CD4-positive, alpha-beta T cell treated with Interferon alpha-2 for 1 hour (primary cell): ENCODE results near the gene ADAP1.

Source experiments
- DNase-seq, 2 donors: peaks; one replicate each; pipeline ENCODE4 v3.0.0-alpha.2; 2020 to 2022

Gene ADAP1

DNA sequence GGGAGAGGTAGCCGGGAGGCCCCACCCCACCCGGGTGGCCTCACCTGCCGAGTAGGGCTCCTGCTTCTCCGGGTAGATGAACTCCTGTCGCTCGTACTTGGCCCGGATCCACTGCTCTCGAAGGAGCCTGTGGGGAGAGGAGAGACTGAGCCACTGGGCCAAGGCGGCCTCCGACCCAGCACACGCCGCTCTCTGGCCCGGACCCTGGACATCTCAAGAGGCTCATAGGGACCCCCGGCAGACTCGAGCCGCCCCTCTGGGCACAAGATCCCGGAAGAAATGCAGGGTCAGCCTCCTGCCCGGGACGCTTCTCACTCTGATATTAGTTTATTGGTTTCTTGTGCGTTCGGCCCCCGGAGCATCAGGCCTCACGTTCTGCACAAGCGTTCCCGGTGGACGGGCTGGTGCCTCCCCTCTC is 34.5 kb downstream of the ADAP1 start:
- DNase-seq: no peak

DNA sequence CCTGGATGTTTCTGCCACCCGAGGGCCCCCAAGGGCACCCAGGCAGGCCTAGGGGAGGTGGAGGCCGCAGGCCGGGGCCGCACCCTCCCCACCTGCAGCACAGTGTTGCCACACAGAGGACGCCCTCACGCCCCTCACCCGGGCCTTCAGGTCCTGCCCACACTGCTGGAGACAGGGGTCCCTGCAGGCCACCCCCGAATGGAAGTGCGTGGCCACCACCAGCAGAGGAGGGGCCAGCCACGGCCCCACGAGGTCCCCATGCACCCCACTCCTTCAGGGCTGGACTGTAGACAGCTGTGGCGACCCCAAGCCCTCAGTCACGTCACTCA is 35.4 kb downstream of the ADAP1 start:
- DNase-seq: no peak

DNA sequence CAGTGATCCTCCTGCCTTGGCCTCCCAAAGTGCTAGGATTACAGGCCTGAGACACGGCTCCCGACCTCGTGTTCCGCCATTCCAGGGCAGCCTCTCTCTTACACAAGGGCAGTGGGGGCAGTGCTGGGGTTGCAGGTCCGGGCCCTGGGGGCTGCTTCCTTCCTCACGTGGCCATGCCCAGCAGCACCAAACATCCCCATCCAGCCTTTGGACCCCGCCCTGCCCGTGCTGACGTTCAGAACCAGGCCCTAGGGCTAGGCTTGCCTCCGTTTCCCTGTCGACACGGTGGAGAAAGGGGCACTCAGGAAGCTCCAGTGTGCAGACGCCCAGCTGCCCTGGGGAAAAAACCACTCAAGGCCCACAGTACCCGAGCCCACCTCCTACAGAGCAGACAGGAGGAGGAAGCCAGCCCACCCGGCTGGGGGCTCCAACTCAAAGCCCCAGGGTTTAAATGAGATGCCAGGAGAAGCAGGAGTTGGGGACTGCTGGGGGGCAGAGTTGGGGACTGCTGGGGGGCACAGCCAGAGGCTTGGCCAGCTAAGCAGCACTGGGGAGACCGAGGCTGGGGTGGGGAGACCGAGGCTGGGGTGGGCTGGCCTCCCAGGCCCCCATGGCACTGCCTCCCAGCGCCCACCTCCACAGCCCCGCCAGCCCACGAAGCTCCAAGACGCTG is 35.9 kb downstream of the ADAP1 start:
- no peak for DNase-seq

DNA sequence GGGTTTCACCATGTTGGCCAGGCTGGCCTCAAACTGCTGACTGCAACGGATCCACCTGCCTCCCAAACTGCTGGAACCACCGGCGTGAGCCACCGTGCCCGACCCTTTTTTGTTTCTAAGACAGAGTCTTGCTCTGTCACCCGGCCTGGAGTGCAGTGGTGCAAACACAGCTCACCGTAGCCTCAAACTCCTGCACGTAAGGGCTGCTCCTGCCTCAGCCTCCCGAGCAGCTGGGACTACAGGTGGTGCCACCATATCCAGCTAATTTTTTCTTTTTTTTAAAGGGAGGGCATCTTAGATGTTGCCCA is 36.4 kb downstream of the ADAP1 start:
- no peak for DNase-seq

DNA sequence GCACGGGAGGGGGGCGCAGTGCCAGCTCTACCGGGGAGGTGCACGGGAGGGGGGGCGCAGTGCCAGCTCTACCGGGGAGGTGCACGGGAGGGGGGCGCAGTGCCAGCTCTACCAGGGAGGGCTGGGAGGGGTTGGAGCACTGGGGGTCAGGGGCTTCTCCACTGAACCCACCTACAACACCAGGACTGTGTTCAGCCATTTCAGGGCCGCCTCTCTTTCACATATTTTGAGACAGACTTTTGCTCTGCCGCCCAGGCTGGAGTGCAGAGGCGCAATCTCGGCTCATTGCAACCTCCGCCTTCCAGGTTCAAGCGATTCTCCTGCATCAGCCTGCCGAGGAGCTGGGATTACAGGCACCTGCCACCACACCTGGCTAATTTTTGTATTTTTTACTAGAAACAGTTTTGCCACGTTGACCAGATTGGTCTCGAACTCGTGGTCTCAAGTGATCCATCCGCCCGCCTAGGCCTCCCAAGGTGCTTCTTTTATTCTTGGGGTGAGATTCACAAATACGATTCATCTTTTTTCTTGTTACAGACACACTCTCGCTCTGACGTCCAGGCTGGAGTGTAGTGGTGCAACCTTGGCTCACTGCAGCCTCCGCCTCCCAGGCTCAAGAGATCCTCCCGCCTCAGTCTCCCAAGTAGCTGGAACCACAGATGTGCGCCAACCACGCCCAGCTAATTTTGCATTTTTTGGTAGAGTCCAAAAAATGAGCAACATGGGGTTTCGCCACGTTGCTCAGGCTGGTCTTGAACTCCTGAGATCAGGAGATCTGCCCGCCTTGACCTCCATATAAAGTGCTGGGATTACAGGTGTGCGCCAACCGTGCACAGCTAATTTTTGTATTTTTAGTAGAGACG is 37.0 kb downstream of the ADAP1 start:
- no peak for DNase-seq

DNA sequence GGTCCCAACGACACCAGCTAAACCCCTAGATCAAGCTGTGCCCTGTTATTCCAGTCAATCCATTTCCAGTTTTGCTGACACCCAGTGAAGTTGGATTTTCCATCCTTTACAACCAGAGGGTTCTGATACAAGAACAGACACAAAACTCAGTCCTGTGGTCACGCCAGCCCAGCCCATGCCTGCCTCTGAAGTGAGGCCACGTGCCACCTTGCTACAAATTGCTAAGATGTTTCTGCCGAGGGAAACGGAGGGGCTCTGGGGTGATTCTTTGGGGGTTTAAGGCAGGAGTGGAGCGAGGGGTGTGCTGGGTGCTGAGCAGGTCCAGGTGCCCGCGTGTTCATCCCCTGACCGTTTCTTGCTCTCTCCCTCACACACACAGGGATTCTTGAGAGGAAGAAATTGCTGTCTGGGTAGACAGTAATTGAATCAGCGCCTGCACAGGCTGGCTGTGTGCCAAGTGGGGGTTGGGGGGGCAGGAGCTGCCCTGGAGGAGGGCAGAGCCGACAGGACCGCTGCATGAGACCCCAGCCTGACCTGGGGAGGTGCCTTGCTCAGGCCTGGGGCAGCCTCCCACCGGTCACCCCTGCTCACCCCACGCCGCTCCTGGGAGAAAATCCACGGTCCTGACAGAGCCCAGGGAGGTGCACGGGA is 38.1 kb downstream of the ADAP1 start:
- no peak for DNase-seq

DNA sequence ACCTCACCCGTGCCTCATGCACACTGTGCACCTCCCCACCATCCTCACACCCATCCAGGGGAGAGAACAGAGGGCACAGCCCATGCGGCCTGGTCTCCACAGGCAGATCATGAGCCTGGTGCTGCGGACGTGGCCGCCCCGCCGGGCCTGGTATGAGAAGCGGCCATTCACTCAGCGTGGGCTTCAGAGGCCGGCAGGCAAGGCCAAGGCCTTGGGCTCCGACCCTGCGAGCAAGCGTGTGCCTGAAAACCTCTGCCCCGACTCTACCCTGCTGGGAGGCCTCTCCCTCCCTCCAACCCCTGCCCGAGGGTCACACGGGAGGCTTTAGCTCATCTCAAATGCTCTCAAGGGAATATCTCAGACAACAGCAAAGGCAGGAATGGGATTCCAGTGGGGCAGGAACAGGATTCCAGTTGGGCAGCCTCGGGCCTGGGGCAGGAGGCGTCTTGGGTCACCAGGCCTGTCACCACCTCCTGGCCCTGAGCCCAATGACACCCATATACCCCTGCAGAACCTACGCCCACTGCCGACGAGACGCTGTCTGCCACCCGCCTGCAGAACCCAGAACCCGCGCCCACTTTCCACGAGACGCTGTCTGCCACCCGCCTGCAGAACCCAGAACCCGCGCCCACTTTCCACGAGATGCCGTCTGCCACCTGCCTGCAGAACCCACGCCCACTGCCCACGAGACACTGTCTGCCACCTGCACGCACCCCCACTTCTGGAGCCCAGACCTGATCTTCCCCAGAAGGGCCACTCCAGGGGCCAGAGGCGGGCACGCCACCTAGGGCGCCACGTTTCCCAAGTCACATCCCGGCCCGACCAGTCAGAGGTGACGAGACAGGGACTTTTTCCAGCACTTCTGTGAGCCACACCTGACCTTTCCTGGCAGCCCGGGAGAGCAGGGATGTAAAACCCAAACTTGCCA is 38.9 kb downstream of the ADAP1 start:
- no peak for DNase-seq

DNA sequence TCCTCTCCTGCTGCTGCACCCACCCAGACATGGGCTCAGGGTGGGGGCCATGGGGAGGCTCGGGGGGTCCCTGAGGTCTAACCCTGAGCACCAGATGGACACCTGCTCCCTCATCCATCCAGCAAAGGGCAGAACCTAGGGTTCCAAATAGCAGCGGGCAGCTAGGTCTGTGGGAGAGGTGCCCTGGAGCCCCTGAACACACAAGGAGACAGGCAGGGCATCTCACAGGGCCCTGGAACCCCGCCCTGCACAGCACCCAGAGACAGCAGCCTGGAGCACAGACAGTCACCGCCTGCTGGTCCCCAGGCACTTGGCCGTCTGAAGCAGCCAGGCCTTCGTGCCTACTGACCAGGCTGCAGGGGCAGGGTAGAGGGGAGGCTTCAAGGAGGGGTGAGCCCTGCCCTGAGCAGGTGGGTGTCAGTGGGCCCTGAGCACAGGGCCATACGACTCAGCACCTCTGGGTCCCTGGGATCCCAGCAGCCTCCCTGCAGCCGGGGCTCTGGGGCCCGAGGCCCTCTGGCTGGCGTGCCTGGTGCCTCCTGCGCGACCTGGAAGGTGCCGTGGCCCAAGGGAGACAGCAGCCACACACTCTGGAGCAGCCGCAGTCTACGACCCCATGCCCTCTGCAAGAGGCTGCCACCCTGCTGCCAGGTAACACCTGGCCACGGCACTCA is 39.8 kb downstream of the ADAP1 start:
- no peak for DNase-seq

DNA sequence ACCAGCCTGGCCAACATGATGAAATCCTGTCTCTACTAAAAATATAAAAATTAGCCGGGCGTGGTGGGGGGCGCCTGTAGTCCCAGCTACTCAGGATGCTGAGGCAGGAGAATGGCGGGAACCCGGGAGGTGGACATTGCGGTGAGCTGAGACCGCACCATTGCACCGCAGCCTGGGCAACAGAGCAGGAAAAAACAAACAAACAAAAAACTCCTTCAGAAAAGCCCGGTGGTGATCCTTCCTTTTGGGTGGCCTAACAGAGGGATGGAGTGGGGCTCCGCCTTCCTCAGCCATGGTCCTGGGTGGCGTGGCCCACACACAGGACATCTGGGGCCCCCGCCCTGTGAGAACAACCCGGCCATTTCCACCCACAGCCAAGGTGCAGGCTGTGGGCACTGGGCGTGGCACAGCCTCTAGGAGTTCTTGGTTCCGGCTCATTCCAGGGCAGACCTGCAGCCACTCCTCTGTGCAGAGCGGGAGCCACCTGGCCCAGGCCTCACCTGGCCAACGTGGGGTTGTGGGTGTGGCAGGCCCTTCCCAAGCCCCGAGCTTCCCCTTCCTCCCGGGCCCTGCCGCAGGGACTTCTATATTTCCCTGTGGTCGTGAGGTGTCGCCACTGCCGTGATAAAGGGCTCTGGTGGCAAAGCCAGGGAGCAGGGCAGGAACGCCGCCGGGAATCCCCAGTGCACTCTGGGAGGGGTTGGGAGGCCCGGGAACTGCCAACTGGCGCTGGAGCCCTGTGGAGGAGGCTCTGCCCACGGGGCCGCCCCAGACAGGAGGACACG is 40.6 kb downstream of the ADAP1 start:
- DNase-seq: no peak

DNA sequence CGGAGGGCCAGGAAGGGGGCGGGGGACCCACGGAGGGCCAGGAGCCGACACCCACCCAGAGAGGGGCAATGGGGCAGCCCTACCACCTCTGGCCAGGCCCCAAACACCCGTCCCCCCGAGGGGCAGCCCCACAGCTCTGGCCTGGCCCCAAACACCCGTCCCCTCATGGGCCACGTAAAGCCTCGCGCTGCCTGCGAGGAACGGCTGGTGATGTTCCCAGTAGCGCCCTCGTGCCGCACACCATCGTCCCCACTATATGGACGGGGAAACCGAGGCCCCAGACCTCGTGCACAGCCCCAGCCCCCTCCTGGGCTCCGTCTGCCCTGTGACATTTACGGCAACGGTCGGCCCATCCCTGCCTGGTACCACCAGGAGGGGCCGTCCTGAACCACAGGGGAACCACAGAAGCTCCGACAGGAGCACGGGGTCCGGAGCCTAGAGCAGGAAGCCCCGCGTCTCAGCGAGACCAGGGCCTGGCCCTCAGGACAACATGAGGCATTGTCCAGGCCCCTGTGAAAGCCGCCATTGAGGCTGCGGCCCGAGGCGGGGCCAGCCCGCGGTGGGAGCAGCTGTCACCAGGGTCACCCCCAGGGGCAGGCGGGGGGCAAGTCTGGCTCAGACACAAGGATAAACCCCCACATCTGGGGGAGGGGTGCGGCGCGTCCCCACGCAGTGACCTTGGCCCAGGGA is 42.5 kb downstream of the ADAP1 start:
- DNase-seq: no peak

DNA sequence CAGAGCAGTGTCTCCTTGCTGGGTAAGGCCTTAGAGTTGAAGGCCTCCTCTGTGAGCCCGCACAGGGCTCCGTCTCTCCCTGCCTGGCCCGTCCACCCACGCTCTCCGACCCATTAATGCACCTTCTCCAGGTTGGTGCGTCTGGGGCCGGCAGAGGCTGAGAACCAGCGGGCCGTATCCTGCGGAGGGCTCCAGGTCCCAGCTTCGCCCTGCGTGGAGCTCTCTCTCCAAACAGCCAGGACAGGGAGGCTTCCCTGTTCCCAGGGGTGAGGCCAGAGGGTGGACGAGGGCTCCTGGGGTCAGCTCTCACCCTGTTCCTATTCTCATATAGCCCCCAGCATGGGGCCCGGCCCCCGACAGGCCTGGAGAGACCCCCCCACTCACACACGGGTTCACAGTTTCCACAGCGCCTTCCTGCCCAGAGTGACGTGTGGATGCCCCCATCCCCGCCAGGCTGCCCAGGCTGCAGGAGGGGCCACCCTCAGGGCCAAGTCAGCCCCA is 43.5 kb downstream of the ADAP1 start:
- no peak for DNase-seq

DNA sequence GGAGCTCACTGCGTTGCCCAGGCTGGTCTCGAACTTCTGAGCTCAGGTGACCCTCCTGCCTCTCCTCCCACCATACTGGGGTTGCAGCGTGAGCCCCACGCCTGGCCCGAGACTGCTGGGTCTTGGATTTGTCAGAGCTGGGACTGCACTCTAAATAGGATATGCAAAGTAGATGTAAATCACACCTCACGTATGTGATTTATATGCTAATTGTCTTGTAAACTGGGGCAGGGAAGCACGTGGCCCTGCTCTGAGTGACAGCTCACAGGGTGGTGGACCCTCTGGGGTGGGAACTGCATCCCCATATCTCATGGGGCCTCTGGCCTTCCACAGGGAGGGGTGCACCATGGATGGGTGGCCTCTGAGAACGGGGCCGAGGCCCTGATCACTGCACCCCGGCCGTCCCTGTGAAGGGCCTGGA is 44.0 kb downstream of the ADAP1 start:
- DNase-seq: no peak

DNA sequence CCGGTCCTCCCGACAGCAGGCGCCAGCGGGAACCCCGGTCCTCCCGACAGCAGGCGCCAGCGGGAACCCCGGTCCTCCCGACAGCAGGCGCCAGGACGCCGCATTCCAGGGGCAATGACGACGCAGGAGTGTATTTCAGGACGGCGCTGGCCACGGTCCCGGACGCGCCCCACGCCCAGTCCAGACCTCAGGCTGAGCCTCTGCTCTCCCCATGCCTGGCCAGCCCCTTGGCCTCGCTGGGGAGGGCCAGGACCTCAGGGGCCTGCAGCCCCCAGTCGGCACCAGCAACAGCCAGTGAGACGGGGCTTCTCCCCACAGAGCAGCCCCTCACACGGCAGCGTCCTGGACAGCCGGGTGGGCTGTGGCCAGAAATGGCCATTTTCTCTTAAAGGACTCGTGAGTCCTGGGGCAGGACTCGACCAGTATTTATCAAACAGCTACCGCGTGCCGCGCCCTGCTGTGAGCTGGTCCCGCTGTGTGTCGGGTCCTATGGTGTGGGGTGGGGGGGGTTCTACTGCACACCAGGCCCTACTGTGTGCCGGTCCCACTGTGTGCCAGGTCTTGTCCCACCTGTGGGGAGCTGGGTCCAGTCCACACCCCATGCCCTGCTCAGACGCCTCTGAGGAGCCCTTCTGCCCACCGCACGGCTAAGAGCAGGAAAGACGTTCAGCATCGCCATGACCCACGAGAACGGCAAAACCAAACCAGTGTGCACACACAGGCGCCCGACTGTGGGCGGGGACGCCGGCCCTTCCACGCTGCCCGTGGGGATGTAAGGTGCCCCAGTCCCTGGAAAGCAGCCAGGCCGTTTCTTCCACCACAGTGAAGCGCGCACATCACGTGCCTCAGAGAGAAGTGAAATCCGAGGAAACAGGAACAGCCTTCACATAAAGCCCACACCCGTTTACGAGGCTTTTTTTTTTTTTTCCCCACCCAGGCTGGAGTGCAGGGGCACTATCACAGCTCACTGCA is 44.8 kb downstream of the ADAP1 start:
- DNase-seq: peak; percentile 43 to 77

DNA sequence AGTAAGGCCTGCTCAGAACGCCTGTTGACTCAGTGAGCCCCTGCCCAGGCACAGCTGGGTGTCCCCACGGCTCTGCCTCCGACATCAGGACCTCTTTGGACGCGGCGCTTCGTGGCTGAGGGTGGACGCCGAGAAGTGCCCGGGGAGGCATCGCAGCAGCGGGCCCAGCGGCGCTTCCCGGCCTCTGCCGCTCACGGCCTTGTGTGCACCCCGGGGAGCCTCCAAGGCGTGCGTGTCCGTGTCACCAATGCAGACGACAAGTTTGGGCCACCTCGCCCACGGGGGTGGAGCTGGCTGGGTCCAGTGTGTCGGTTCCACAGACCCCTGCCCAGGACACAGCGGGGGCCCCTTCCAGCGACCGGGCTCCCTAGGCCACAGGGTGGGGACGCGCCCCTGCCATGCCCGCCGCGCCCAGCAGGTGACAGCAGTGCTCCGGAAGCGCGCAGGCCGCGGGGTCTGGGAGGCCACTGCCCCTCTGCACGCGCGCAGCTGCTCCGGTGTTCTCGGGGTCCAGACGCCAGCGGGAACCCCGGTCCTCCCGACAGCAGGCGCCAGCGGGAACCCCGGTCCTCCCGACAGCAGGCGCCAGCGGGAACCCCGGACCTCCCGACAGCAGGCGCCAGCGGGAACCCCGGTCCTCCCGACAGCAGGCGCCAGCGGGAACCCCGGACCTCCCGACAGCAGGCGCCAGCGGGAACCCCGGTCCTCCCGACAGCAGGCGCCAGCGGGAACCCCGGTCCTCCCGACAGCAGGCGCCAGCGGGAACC is 45.7 kb downstream of the ADAP1 start:
- peak; percentile 62 to 72 for DNase-seq

DNA sequence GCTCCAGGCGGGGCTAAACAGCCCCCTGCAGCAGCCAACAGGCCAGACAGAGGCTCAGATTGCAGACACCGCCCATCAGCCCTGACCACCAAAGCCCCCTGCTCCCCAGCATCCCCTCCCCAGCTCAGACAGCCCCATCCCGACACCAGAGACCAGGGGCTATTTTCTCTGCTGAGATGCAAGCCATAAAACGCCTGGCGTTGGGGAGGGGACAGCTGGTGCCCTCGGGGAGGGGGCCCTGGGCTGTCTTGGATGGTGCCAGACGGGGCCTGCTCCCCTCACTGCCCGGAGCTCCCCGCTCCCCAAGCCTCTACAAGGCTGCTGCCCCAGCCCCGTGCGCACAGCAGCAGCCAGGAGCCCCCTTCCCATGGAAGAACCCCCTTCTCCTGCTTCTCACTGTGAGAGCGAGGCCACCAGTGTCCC is 46.3 kb downstream of the ADAP1 start:
- no peak for DNase-seq

DNA sequence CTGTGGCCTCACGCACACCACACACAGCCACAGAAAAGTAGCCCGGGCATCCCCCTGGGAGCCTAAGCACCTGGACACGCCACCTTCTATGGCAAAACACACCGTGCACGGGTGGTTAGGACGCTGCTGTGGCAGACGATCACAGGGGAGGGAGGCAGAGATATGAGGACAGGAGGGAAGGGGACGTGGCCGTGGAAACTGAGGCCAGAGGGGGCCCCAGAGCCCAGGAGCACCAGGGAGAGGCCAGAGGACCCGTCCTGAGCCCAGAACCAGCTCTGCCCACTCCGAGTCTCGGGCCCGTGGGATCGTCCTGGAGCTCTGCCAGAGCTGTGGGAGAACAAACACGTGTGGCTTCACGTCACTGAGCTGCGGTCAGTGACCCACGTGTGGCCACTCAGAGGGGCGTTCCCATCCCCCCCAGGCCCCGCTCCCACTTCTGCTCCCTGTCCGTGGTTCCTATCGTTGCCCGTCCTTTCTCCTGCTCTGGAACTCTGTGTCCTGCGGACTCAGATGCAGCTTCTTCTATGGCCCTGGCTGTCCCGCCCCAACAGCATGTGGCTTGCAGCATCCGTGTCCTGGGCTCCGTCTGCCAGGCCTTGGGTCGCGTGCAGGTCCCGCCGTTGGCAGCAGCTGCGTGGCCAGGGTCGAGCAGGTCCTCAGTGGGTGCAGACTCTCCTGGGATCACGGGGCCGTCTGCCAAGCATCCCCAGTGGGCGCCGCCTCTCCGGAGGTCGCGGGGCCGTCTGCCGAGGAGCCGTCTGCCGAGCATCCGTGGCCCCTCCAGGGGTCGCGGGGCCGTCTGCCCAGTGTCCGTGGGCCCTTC is 47.1 kb downstream of the ADAP1 start:
- DNase-seq: peak; percentile 16 to 41

DNA sequence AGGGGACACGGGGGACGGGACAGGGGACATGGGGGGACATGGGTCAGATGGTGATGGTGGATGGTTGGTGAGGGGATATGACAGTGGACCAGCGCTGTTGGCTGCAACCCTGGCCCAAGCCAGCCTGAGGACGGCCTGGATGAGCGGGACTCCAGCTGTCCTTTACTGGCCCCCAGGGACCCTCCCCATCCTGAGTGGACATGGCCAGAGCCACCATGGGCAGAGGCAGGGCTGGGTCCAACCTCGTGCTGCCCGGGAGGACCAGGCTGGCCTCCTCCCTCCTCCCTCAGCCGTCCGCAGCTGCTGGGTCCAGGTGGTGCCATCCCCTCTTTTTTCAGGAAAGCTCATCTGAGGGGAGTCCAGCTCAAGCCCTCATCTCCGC is 47.7 kb downstream of the ADAP1 start:
- DNase-seq: no peak

DNA sequence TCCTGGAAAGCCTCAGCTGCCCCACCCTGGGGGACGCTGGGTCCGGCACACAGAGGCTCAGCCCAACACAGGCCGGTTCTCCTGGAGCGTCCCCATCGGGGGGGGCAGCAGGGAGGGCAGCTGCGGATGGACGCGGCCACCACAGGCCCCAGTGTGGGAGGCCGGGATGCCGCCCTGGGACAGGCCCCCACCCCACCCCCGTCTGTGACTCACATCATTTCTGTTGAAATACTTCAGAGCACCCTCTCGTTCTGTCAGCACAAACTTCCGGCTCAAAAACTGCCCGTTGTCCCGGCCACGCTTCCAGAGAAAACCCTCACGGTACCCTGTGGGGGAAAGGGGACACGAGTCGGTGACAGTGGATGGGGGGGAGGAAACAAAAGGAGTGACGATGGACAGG is 49.6 kb downstream of the ADAP1 start:
- DNase-seq: no peak
